Measurements from ENCODE around the gene SCAF4. TPM values are rescaled to one million over a fixed set of nuclear protein-coding genes. Genes with fewer than 3 reads are reported as not detected.

The SCAF4 gene
- total and polyA plus RNA-seq, 10 of the 15 experiments (the other 5 are each of a cell fraction or from before 2014, with no cell fraction given) = 4.3 to 49.3 (median 16.0) TPM

DNA sequence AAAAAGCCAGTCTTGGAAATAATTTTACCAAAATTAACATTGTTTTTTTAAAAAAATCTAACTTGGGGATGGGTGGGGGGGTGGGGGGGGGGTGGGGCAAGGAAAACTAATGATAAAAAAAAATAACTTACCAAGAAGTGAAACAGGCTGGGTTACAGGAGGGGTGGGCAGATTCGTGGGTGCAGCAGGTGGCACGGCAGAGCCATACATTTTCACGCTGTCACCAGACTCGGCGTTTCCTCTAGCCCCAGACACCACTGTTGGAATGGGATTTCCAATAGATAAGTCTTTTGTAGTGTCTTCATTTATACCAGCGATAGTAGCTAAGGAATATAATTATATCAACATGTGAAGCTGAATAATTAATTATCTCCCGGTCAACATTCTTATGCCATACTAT, 47.0 kb downstream of the SCAF4 start:
- Histone ChIP-seq H3K9me3 (replicated peaks; ENCODE audit: control insufficient read depth, insufficient read depth, low read length) (no peaks in the 10 kb centered on the region), H3K4me2 (ENCODE audit: control insufficient read depth, insufficient read depth) (no peak overlapping the region), H3K4me1 (ENCODE audit: control insufficient read depth, insufficient read depth, low read length) (no peaks in the 10 kb centered on the region), H2AFZ (ENCODE audit: control insufficient read depth, low read depth, low read length) (no peak overlapping the region), H3K4me3 (no peak overlapping the region), H4K20me1 (ENCODE audit: control insufficient read depth, insufficient read depth) (no peaks in the 10 kb centered on the region), H3K27me3 (replicated peaks in 1 of 2; ENCODE audit: control insufficient read depth in 2 of 2, insufficient read depth in 2 of 2, low read length in 1 of 2) (no peaks in the 10 kb centered on the region), H3K27ac (ENCODE audit: control insufficient read depth, insufficient read depth) (no peak overlapping the region), H3K9ac (ENCODE audit: control insufficient read depth, insufficient read depth, low read length) (no peak overlapping the region), H3K79me2 (ENCODE audit: control insufficient read depth, insufficient read depth, low read length) (no peaks in the 10 kb centered on the region), H3K36me3 (ENCODE audit: control insufficient read depth in 2 of 2, insufficient read depth in 2 of 2, low read length in 1 of 2) (peaks cover 2 to 31% of the 10 kb centered on the region in 2 experiments)
- DNase-seq (ENCODE audit: low read depth, low spot score) (no peak), ATAC-seq (no peak), FAIRE-seq (no peak)
- CTCF ChIA-PET = interaction anchor here (1.0 kb wide), 1 partner anchor 61 kb away, joined by 3 read pairs; no protein-coding TSS in a partner anchor
- SMC1A ChIA-PET (ENCODE audit: uncharacterized antibody, unreplicated experiment) = no interaction called here
- in situ Hi-C loops (cut with MboI) = no loop called here
- 87% methylated on average over 7 of the region's 7 CpGs for WGBS (ENCODE audit: insufficient coverage, insufficient replicate concordance, low lambda C conversion rate, missing lambda C conversion rate)
- no TSS peak for BruUV-seq (replicated peaks)
- RAD21 ChIA-PET (ENCODE audit: unreplicated experiment) = no interaction called here
- intact Hi-C loops (cut with micrococcal nuclease; ENCODE audit: unreplicated experiment) = no loop called here
- POLR2A ChIA-PET = no interaction called here
- TF ChIP-seq, protein P1, sequence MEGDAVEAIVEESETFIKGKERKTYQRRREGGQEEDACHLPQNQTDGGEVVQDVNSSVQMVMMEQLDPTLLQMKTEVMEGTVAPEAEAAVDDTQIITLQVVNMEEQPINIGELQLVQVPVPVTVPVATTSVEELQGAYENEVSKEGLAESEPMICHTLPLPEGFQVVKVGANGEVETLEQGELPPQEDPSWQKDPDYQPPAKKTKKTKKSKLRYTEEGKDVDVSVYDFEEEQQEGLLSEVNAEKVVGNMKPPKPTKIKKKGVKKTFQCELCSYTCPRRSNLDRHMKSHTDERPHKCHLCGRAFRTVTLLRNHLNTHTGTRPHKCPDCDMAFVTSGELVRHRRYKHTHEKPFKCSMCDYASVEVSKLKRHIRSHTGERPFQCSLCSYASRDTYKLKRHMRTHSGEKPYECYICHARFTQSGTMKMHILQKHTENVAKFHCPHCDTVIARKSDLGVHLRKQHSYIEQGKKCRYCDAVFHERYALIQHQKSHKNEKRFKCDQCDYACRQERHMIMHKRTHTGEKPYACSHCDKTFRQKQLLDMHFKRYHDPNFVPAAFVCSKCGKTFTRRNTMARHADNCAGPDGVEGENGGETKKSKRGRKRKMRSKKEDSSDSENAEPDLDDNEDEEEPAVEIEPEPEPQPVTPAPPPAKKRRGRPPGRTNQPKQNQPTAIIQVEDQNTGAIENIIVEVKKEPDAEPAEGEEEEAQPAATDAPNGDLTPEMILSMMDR (IDR thresholded peaks at IDR 0.05 in 2 of 3, conservative IDR thresholded peaks at IDR 0.05 in 1 of 3; ENCODE audit: control insufficient read depth in 2 of 3, extremely low read depth in 1 of 3, insufficient read depth in 1 of 3, low read depth in 3 of 3, low read length in 3 of 3) = no peak

DNA sequence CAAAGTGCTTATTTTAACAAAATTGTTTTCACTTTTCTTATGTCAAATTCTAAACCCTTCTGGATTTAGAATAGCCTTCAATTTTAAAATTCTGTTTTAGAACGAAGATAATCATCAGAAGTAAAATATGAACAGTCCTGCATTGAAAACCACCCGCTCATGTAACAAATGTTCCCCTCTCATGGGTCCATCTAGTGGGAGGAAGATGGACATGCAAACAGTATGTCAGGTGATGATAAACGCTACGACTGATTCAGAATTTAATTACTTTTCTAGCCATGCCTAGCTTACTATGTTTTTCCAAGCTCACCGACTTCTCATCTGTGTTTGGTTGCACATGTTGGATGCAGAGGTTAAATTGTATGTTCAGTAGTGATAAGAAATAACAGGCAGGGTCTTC, 48.9 kb downstream of the SCAF4 start:
- Histone ChIP-seq H3K4me1 (ENCODE audit: control insufficient read depth, insufficient read depth, low read length) (no peaks in the 10 kb centered on the region), H3K9ac (ENCODE audit: control insufficient read depth, insufficient read depth, low read length) (no peak overlapping the region), H3K36me3 (ENCODE audit: control insufficient read depth in 2 of 2, insufficient read depth in 2 of 2, low read length in 1 of 2) (peaks cover 2 to 24% of the 10 kb centered on the region in 2 experiments), H4K20me1 (ENCODE audit: control insufficient read depth, insufficient read depth) (no peaks in the 10 kb centered on the region), H3K79me2 (ENCODE audit: control insufficient read depth, insufficient read depth, low read length) (no peaks in the 10 kb centered on the region), H3K9me3 (replicated peaks; ENCODE audit: control insufficient read depth, insufficient read depth, low read length) (no peaks in the 10 kb centered on the region), H3K27me3 (replicated peaks in 1 of 2; ENCODE audit: control insufficient read depth in 2 of 2, insufficient read depth in 2 of 2, low read length in 1 of 2) (no peaks in the 10 kb centered on the region), H3K4me3 (no peak overlapping the region), H2AFZ (ENCODE audit: control insufficient read depth, low read depth, low read length) (no peak overlapping the region), H3K4me2 (ENCODE audit: control insufficient read depth, insufficient read depth) (no peak overlapping the region), H3K27ac (ENCODE audit: control insufficient read depth, insufficient read depth) (no peak overlapping the region)
- 97% methylated on average over 5 of the region's 5 CpGs for WGBS (ENCODE audit: insufficient coverage, insufficient replicate concordance, low lambda C conversion rate, missing lambda C conversion rate)
- CTCF ChIA-PET = no interaction called here
- RAD21 ChIA-PET (ENCODE audit: unreplicated experiment) = no interaction called here
- POLR2A ChIA-PET = no interaction called here
- TF ChIP-seq NR2F1 (conservative IDR thresholded peaks at IDR 0.05) (no peak), PML (IDR thresholded peaks at IDR 0.05; ENCODE audit: low read length) (no peak)
- in situ Hi-C loops (cut with MboI) = no loop called here
- no TSS peak for BruUV-seq (replicated peaks)
- SMC1A ChIA-PET (ENCODE audit: uncharacterized antibody, unreplicated experiment) = no interaction called here
- intact Hi-C loops (cut with micrococcal nuclease; ENCODE audit: unreplicated experiment) = no loop called here
- DNase-seq (ENCODE audit: low read depth, low spot score) (no peak), ATAC-seq (no peak), FAIRE-seq (no peak)
